Neural crest cell (in vitro differentiated cells): Measurements from ENCODE around the gene SLC2A6. TPM values are rescaled to one million over a fixed set of nuclear protein-coding genes. Genes with fewer than 3 reads are reported as not detected.

Experiments used
- DNase-seq: peaks from one replicate; pipeline ENCODE4 v3.0.0; 2021; ENCODE audit warnings: low read depth, mixed read lengths, low spot score
- H3K27ac Mint-ChIP-seq: one replicate; pipeline ENCODE4 v1.8.0; 2021; ENCODE audit warnings: mild to moderate bottlenecking, mixed read lengths; ENCODE audit not compliant: unreplicated experiment
- H3K27me3 Mint-ChIP-seq: 2 replicates; pipeline ENCODE4 v1.8.0; 2021; ENCODE audit warnings: low read depth, mild to moderate bottlenecking, mixed read lengths
- H3K36me3 Mint-ChIP-seq: 2 replicates; pipeline ENCODE4 v1.8.0; 2021; ENCODE audit warnings: low read depth, mild to moderate bottlenecking, mixed read lengths
- H3K4me1 Mint-ChIP-seq: 2 replicates; pipeline ENCODE4 v1.8.0; 2021; ENCODE audit warnings: mixed read lengths
- H3K4me3 Mint-ChIP-seq: one replicate; pipeline ENCODE4 v1.8.0; 2021; ENCODE audit warnings: mild to moderate bottlenecking, mixed read lengths
- H3K9me3 Mint-ChIP-seq: 2 replicates; pipeline ENCODE4 v1.8.0; 2021; ENCODE audit warnings: mixed read lengths
- total RNA-seq: library from RNA; stranded (reverse); gene quantifications from 2 replicates; pipeline ENCODE4 v1.2.1, GENCODE V29; 2021
- TF ChIP-seq, protein P1 (sequence below): fragments of 200-600 bp; sonication (generic); conservative IDR thresholded peaks from 2 replicates; pipeline ENCODE4 v1.5.0; 2021; ENCODE audit warnings: antibody characterized with exemption, mild to moderate bottlenecking

Gene SLC2A6
- total RNA-seq, 1 donor from 2014 or later = 29.0 TPM

DNA sequence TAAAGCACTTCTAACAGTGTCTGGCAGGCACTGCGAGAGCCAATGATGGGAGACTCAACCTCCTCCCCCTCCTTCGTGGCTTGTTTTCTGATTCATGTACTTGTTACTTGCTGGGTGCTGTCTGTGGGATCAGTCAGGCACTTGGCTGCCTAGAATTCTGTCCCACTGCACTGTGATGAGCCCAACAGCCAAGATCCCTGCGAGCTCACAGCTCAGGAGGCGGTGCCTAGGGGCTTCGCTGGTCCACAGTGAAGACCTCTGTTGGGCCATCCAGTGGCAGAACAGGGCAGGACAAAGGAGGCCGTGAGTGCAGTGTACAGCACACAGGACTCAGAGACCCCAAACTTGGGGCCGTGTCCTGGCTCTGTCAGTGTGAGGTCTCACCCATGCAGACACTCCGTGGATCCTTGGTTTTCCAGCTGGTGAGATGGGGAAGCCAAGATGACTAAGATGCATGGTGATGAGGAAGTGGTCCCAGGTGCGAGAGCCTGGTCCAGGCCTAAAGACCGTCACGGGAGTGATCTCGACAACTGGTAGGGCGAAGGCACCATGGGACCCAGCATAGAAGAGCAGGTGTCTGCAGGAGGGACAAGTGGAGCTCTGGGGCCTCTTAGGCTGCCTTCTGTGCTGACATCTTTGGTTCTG lies 26.4 kb upstream of the SLC2A6 start:
- Mint-ChIP-seq H3K4me1 (peaks cover 10% of the 10 kb centered on the region), H3K27me3 (peaks cover 7% of the 10 kb centered on the region), H3K9me3 (peaks cover 14% of the 10 kb centered on the region), H3K4me3 (no peak overlapping the region), H3K36me3 (no peaks in the 10 kb centered on the region), H3K27ac (no peak overlapping the region)
- TF ChIP-seq, protein P1, sequence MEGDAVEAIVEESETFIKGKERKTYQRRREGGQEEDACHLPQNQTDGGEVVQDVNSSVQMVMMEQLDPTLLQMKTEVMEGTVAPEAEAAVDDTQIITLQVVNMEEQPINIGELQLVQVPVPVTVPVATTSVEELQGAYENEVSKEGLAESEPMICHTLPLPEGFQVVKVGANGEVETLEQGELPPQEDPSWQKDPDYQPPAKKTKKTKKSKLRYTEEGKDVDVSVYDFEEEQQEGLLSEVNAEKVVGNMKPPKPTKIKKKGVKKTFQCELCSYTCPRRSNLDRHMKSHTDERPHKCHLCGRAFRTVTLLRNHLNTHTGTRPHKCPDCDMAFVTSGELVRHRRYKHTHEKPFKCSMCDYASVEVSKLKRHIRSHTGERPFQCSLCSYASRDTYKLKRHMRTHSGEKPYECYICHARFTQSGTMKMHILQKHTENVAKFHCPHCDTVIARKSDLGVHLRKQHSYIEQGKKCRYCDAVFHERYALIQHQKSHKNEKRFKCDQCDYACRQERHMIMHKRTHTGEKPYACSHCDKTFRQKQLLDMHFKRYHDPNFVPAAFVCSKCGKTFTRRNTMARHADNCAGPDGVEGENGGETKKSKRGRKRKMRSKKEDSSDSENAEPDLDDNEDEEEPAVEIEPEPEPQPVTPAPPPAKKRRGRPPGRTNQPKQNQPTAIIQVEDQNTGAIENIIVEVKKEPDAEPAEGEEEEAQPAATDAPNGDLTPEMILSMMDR = no peak
- no peak for DNase-seq

DNA sequence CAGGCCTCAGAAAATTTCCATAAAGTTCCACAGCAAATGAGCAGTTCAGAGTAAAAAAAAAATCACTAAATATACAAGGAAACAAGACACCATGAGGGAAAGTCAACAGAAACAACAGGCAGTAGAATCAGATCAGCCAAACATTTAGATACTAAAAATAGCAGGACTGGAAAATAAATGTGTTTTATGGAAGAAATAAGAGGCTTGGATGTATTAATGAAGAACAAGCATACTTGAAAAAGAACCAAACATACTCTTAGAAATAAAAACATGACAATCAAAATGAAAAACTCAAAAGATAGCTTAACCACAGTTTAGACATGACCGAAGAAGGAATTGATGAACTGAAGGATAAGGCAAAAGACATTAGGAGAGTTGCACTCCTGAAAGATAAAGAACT lies 23.2 kb upstream of the SLC2A6 start:
- H3K27ac Mint-ChIP-seq = no peak overlapping the region
- peaks cover 14% of the 10 kb centered on the region for H3K9me3 Mint-ChIP-seq
- no peaks in the 10 kb centered on the region for H3K36me3 Mint-ChIP-seq

DNA sequence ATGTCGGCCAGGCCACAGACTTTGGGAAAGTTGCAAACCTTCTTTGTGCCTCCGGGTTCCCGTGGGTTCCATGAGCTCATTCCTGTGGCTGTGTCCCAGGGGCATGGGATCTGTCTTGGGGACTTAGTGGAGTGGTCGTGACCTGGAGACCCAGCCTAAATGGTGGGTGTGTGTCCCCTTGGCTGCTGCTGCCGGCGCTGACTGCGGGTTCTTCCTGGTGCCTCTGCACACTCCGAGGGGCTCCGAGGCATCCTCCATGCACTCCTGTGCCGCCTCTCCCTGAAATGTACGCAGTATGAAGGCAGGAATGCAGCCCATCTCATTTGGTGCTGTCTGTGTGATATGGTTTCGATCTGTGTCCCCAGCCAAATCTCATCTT lies 21.0 kb upstream of the SLC2A6 start:
- Mint-ChIP-seq H3K27ac (no peak overlapping the region), H3K9me3 (peaks cover 14% of the 10 kb centered on the region), H3K36me3 (no peaks in the 10 kb centered on the region), H3K4me3 (no peak overlapping the region), H3K4me1 (peaks cover 4% of the 10 kb centered on the region), H3K27me3 (peaks cover 4% of the 10 kb centered on the region)
- no peak for DNase-seq
- TF ChIP-seq, protein P1 = no peak

More for the DNA sequence above, 23.2 kb upstream of the SLC2A6 start:
- DNase-seq = no peak
- H3K4me3 Mint-ChIP-seq = no peak overlapping the region
- peaks cover 4% of the 10 kb centered on the region for H3K27me3 Mint-ChIP-seq
- TF ChIP-seq, protein P1 = no peak
- H3K4me1 Mint-ChIP-seq = peaks cover 4% of the 10 kb centered on the region

DNA sequence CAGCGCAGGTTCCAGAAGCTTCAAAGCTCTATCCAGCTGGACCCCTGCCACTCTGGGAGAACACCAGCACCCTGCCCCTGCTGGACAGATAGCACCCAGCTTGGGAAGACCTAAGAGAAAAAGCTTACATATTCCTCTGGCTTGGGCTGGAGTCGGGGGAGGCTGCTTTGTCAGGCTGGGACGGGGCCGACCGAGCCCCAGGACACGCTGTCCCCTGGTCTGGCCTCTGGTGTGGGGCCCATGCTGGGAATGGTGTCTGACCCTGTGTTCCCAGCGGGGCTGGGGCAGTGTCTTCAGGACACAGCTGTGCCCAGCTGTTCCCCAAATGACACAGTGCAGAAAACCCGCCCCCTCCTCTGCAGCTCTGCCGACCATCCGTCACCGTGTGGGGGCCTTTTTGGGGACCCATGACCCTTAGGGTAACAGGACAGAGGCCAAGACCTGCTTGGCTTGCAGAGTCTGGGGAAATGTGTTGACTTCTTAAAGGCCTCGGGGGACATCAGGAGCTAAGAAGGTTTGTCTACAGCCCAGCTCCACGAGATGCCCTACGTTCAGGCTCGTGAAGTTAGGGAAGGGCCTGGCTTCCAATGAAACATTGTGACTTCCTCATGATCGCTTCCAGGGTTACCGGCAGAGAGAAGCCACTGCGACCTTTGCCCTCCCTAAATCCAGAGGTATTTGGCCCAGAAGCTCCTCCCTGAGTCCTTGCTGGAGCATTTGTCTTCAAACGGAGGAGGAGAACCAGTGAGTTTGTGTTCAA lies 20.4 kb upstream of the SLC2A6 start:
- H3K9me3 Mint-ChIP-seq = peaks cover 14% of the 10 kb centered on the region
- DNase-seq = no peak
- H3K27me3 Mint-ChIP-seq = peaks cover 4% of the 10 kb centered on the region
- no peaks in the 10 kb centered on the region for H3K36me3 Mint-ChIP-seq
- no peak overlapping the region for H3K4me3 Mint-ChIP-seq
- no peak overlapping the region for H3K27ac Mint-ChIP-seq
- H3K4me1 Mint-ChIP-seq = peaks cover 4% of the 10 kb centered on the region
- TF ChIP-seq, protein P1 = no peak

DNA sequence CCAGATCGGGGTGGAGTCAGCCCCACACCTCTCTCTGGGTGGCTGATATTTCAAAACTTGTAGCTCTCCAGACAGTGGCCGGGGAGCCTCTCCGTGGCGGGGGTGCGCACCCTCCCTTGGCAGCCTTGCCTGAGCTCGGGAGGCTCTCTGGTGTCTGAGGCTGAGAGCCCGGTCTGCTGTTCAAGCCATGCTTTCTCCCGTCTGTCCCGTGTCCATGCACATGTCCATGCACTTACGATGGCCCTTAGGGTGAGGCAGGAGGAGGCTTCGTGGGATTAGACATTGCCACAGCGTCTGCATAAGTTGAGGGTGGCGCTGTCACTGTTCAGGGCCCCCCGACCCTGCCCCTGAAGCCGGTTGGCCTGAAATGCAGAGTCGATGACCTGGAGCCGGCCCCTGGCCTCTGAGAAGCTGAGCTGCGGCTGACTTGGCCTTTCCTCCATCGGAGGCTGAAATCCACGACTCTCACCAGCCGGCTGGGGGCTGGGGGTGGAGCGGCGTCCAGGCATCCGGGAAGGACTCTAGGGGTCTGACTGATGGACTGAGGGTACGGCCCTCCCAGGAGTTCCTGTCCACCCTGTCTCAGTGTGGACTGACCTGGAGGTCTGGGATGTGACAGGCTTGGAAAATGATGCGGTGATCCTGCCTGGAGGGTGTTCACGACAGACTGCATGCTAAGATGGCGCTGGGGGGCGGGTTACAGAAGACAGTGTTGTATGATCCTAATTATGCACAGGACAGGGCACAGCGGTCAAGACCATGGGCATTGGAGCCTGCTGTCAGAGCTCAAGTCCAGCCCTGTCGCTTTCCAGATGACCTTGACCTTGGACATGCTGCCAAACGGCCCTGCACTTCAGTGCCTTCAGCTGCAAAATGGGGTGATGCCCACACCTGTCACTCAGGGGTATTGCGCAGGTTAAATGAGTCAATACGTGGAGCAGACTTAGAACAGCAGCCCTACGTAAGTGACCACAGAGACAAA lies 18.3 kb upstream of the SLC2A6 start:
- Mint-ChIP-seq H3K36me3 (no peaks in the 10 kb centered on the region), H3K9me3 (peaks cover 8% of the 10 kb centered on the region), H3K27ac (no peak overlapping the region), H3K4me3 (no peak overlapping the region), H3K4me1 (peaks cover 4% of the 10 kb centered on the region), H3K27me3 (peaks cover 2% of the 10 kb centered on the region)
- TF ChIP-seq, protein P1 = no peak
- DNase-seq = no peak
